ENCODE data around the gene CDH1. TPM values are rescaled to one million over a fixed set of nuclear protein-coding genes. Genes with fewer than 3 reads are reported as not detected.

Gene CDH1
- total and polyA plus RNA-seq, 2 experiments from 2014 or later = 64.1 to 142 TPM

DNA sequence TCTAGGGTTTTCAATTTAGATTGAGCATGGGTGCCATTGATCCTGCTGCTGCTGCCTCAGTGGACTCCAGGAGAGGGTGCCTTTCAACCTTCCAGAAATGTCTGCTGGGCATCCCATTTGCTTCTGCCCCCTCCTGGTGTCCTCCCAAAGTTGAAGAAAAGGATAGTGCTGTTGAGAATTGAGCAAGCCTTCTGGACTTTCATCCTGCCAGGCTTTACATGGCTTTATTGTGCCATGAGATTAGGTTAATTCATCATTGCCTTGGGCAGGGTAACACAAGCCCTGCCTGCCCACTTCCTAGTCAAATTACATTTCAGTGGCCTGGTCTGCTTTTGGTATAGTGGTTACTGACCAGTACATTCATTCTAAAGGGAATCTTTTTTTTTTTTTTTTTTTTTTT is 88.3 kb downstream of the CDH1 start:
- Histone ChIP-seq H3K4me1 (ENCODE audit: insufficient read depth) (no peaks in the 10 kb centered on the region), H4K20me1 (replicated peaks; ENCODE audit: insufficient read depth) (0 out of 2 replicates have a peak, but pooled peaks cover 5% of the 10 kb centered on the region), H3K79me2 (replicated peaks; ENCODE audit: insufficient read depth) (no peaks in the 10 kb centered on the region), H2AFZ (no peak overlapping the region), H3K4me3 (no peak overlapping the region), H3F3A (replicated peaks; ENCODE audit: low read depth) (0 out of 2 replicates have a peak, but pooled peaks cover 4% of the 10 kb centered on the region), H3K27ac (ENCODE audit: low read depth) (no peak overlapping the region), H3K36me3 (ENCODE audit: insufficient read depth) (peaks cover 49% of the 10 kb centered on the region), H3K4me2 (no peak overlapping the region), H3K27me3 (ENCODE audit: insufficient read depth) (no peaks in the 10 kb centered on the region), H3K9me2 (ENCODE audit: insufficient read depth) (no peaks in the 10 kb centered on the region)
- H3K4me3 Mint-ChIP-seq = no peak overlapping the region
- ATAC-seq = no peak; the same call in 2 of the 3 replicates
- H3K36me3 Mint-ChIP-seq (ENCODE audit: low read depth) = peaks cover 84% of the 10 kb centered on the region
- H3K4me1 Mint-ChIP-seq = peaks cover 6% of the 10 kb centered on the region; the same call in 2 of the 3 replicates
- DNase-seq (ENCODE audit: low spot score) = no peak
- no peaks in the 10 kb centered on the region; the same call in 1 of the 3 replicates for H3K9me3 Mint-ChIP-seq
- TF ChIP-seq, protein P1, sequence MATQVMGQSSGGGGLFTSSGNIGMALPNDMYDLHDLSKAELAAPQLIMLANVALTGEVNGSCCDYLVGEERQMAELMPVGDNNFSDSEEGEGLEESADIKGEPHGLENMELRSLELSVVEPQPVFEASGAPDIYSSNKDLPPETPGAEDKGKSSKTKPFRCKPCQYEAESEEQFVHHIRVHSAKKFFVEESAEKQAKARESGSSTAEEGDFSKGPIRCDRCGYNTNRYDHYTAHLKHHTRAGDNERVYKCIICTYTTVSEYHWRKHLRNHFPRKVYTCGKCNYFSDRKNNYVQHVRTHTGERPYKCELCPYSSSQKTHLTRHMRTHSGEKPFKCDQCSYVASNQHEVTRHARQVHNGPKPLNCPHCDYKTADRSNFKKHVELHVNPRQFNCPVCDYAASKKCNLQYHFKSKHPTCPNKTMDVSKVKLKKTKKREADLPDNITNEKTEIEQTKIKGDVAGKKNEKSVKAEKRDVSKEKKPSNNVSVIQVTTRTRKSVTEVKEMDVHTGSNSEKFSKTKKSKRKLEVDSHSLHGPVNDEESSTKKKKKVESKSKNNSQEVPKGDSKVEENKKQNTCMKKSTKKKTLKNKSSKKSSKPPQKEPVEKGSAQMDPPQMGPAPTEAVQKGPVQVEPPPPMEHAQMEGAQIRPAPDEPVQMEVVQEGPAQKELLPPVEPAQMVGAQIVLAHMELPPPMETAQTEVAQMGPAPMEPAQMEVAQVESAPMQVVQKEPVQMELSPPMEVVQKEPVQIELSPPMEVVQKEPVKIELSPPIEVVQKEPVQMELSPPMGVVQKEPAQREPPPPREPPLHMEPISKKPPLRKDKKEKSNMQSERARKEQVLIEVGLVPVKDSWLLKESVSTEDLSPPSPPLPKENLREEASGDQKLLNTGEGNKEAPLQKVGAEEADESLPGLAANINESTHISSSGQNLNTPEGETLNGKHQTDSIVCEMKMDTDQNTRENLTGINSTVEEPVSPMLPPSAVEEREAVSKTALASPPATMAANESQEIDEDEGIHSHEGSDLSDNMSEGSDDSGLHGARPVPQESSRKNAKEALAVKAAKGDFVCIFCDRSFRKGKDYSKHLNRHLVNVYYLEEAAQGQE (IDR thresholded peaks at IDR 0.05; ENCODE audit: unreplicated experiment) = no peak
- TF ChIP-seq, protein P2, sequence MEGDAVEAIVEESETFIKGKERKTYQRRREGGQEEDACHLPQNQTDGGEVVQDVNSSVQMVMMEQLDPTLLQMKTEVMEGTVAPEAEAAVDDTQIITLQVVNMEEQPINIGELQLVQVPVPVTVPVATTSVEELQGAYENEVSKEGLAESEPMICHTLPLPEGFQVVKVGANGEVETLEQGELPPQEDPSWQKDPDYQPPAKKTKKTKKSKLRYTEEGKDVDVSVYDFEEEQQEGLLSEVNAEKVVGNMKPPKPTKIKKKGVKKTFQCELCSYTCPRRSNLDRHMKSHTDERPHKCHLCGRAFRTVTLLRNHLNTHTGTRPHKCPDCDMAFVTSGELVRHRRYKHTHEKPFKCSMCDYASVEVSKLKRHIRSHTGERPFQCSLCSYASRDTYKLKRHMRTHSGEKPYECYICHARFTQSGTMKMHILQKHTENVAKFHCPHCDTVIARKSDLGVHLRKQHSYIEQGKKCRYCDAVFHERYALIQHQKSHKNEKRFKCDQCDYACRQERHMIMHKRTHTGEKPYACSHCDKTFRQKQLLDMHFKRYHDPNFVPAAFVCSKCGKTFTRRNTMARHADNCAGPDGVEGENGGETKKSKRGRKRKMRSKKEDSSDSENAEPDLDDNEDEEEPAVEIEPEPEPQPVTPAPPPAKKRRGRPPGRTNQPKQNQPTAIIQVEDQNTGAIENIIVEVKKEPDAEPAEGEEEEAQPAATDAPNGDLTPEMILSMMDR (conservative IDR thresholded peaks at IDR 0.05; ENCODE audit: low read depth in 2 of 2) = peak; percentile 26 to 37
- H3K27ac Mint-ChIP-seq = no peak overlapping the region
- H3K27me3 Mint-ChIP-seq (ENCODE audit: insufficient read depth, low read depth, poor library complexity) = peaks cover 8% of the 10 kb centered on the region

DNA sequence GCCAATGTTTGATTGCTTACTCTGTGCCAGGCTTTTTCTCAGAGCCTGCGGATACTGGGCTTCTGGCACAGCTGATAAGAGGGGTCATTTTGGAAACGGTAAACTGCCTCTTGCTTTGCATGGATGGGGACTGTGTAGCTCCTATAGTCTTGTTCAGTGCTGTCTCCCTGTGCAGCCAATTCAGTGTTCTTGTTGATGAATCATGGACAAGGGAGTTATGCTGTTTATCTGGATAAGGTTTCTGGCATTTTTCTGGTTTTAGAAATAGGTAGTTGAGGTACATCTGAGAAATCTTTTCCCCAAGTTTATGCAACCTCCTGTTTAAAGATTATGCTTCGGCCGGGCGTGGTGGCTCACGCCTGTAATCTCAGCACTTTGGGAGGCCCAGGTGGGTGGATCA is 89.6 kb downstream of the CDH1 start:
- H3K27ac ChIP-seq (ENCODE audit: low read depth) = no peak overlapping the region
- Mint-ChIP-seq H3K36me3 (ENCODE audit: low read depth) (peaks cover 80% of the 10 kb centered on the region), H3K9me3 (no peaks in the 10 kb centered on the region; the same call in 2 of the 3 replicates), H3K27ac (no peak overlapping the region), H3K4me1 (peaks cover 6% of the 10 kb centered on the region; the same call in 2 of the 3 replicates), H3K27me3 (ENCODE audit: insufficient read depth, low read depth, poor library complexity) (peaks cover 10% of the 10 kb centered on the region), H3K4me3 (no peak overlapping the region)
- no peaks in the 10 kb centered on the region for H3K4me1 ChIP-seq (ENCODE audit: insufficient read depth)
- H3K27me3 ChIP-seq (ENCODE audit: insufficient read depth) = no peaks in the 10 kb centered on the region
- H4K20me1 ChIP-seq (replicated peaks; ENCODE audit: insufficient read depth) = 0 out of 2 replicates have a peak, but pooled peaks cover 8% of the 10 kb centered on the region
- H3F3A ChIP-seq (replicated peaks; ENCODE audit: low read depth) = 0 out of 2 replicates have a peak, but pooled peaks cover 4% of the 10 kb centered on the region
- H3K4me2 ChIP-seq = no peak overlapping the region
- TF ChIP-seq, protein P1 (IDR thresholded peaks at IDR 0.05; ENCODE audit: unreplicated experiment) = no peak
- TF ChIP-seq, protein P3, sequence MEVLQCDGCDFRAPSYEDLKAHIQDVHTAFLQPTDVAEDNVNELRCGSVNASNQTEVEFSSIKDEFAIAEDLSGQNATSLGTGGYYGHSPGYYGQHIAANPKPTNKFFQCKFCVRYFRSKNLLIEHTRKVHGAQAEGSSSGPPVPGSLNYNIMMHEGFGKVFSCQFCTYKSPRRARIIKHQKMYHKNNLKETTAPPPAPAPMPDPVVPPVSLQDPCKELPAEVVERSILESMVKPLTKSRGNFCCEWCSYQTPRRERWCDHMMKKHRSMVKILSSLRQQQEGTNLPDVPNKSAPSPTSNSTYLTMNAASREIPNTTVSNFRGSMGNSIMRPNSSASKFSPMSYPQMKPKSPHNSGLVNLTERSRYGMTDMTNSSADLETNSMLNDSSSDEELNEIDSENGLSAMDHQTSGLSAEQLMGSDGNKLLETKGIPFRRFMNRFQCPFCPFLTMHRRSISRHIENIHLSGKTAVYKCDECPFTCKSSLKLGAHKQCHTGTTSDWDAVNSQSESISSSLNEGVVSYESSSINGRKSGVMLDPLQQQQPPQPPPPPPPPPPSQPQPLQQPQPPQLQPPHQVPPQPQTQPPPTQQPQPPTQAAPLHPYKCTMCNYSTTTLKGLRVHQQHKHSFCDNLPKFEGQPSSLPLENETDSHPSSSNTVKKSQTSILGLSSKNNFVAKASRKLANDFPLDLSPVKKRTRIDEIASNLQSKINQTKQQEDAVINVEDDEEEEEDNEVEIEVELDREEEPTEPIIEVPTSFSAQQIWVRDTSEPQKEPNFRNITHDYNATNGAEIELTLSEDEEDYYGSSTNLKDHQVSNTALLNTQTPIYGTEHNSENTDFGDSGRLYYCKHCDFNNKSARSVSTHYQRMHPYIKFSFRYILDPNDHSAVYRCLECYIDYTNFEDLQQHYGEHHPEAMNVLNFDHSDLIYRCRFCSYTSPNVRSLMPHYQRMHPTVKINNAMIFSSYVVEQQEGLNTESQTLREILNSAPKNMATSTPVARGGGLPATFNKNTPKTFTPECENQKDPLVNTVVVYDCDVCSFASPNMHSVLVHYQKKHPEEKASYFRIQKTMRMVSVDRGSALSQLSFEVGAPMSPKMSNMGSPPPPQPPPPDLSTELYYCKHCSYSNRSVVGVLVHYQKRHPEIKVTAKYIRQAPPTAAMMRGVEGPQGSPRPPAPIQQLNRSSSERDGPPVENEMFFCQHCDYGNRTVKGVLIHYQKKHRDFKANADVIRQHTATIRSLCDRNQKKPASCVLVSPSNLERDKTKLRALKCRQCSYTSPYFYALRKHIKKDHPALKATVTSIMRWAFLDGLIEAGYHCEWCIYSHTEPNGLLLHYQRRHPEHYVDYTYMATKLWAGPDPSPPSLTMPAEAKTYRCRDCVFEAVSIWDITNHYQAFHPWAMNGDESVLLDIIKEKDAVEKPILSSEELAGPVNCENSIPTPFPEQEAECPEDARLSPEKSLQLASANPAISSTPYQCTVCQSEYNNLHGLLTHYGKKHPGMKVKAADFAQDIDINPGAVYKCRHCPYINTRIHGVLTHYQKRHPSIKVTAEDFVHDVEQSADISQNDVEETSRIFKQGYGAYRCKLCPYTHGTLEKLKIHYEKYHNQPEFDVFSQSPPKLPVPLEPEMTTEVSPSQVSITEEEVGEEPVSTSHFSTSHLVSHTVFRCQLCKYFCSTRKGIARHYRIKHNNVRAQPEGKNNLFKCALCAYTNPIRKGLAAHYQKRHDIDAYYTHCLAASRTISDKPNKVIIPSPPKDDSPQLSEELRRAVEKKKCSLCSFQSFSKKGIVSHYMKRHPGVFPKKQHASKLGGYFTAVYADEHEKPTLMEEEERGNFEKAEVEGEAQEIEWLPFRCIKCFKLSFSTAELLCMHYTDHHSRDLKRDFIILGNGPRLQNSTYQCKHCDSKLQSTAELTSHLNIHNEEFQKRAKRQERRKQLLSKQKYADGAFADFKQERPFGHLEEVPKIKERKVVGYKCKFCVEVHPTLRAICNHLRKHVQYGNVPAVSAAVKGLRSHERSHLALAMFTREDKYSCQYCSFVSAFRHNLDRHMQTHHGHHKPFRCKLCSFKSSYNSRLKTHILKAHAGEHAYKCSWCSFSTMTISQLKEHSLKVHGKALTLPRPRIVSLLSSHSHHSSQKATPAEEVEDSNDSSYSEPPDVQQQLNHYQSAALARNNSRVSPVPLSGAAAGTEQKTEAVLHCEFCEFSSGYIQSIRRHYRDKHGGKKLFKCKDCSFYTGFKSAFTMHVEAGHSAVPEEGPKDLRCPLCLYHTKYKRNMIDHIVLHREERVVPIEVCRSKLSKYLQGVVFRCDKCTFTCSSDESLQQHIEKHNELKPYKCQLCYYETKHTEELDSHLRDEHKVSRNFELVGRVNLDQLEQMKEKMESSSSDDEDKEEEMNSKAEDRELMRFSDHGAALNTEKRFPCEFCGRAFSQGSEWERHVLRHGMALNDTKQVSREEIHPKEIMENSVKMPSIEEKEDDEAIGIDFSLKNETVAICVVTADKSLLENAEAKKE (CRISPR knock-in tag; IDR thresholded peaks at IDR 0.05) = no peak
- no peak for TF ChIP-seq POLR2AphosphoS5 (IDR thresholded peaks at IDR 0.05; ENCODE audit: low read depth)
- no peak for ATAC-seq
- H3K9me2 ChIP-seq (ENCODE audit: insufficient read depth) = no peaks in the 10 kb centered on the region
- no peak overlapping the region for H3K4me3 ChIP-seq
- no peak overlapping the region for H2AFZ ChIP-seq
- no peak for DNase-seq (ENCODE audit: low spot score)
- H3K36me3 ChIP-seq (ENCODE audit: insufficient read depth) = peaks cover 53% of the 10 kb centered on the region
- H3K79me2 ChIP-seq (replicated peaks; ENCODE audit: insufficient read depth) = no peaks in the 10 kb centered on the region

Measured in GM23338 (cell line).